Esophagus muscularis mucosa (tissue), 4 donors: ENCODE measurements around the gene DDRGK1.

Experiments
- EP300 ChIP-seq: sonication (generic); formaldehyde crosslinking; IDR thresholded peaks from one replicate; pipeline ENCODE4 v1.6.1; 2017; ENCODE audit warnings: antibody characterized with exemption
- POLR2A ChIP-seq: fragments of 450-650 bp; IDR thresholded peaks from one replicate; pipeline ENCODE4 v1.6.1; 2017; ENCODE audit warnings: antibody characterized with exemption, moderate library complexity, mild to moderate bottlenecking, low read depth
- POLR2AphosphoS5 ChIP-seq, 2 donors: sonication (generic); formaldehyde crosslinking; IDR thresholded peaks; one replicate each; pipeline ENCODE4 v1.6.1; 2017; ENCODE audit warnings: antibody characterized with exemption in 2 of 2
- TF ChIP-seq, protein P1 (sequence below), 3 experiments: fragments of 200-600 bp in 2 of 3; fragments of 450-650 bp in 1 of 3; sonication (generic) in 2 of 3; IDR thresholded peaks; one replicate each; pipeline ENCODE4 v1.5.1; 2017 to 2019; ENCODE audit warnings: antibody characterized with exemption in 3 of 3, mild to moderate bottlenecking in 2 of 3, moderate library complexity in 1 of 3

DNA sequence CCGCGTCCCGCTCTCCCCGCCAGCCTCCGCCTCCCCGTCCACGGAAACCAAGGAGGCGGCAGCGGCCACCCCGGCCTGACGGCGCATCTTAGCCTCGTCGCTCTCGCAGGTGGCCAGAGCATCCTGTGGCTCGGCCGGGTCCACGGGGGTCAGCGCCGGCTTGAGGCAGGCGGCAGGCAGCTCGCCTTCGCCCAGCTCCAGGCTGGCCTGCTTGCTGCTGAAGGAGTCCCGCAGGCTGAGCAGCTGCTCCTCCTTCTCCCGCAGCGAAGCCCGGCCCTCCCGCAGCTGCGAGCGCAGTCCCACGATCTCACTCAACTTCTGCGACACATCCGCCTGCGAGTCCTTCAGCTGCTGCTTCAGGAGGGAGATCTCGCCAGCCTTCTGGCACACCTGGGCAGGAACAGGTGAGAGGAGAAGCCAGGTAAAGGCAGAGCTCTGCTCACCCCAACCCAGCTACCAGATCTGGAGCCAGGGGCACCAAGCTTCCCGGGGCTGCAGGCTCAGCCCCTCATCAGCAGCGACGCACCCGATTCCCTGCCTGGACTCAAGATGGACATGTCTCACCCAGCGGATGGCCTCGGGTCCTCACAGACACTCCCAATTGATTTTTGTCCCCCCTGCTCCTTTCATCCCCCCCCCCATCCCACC, 39.6 kb downstream of the DDRGK1 start:
- TF ChIP-seq, protein P1, sequence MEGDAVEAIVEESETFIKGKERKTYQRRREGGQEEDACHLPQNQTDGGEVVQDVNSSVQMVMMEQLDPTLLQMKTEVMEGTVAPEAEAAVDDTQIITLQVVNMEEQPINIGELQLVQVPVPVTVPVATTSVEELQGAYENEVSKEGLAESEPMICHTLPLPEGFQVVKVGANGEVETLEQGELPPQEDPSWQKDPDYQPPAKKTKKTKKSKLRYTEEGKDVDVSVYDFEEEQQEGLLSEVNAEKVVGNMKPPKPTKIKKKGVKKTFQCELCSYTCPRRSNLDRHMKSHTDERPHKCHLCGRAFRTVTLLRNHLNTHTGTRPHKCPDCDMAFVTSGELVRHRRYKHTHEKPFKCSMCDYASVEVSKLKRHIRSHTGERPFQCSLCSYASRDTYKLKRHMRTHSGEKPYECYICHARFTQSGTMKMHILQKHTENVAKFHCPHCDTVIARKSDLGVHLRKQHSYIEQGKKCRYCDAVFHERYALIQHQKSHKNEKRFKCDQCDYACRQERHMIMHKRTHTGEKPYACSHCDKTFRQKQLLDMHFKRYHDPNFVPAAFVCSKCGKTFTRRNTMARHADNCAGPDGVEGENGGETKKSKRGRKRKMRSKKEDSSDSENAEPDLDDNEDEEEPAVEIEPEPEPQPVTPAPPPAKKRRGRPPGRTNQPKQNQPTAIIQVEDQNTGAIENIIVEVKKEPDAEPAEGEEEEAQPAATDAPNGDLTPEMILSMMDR (IDR thresholded peaks at IDR 0.05): no peak
- TF ChIP-seq POLR2AphosphoS5 (IDR thresholded peaks at IDR 0.05) (no peak), POLR2A (no peak), EP300 (no peak)
